GM19043 (cell line): Measurements from ENCODE around the gene ATP10B.
"Not testable (repeated sequence)": the region's sequence is repeated elsewhere in the genome, so short reads cannot be mapped to it uniquely, and the experiment has no call there.

ENCODE experiments used
- ATAC-seq: cut with Tn5 transposase; IDR thresholded peaks from one replicate; pipeline ENCODE4 v1.9.1; 2021; ENCODE audit warnings: low read depth; ENCODE audit not compliant: unreplicated experiment

Gene ATP10B

GRCh38 chr5:160852049-160852448 lies at the start of gene ATP10B:
TSS of gene ATP10B (minus strand) at chr5:160852211. CDS start at chr5:160688074, 164,137 bp downstream.
- no peak for ATAC-seq

GRCh38 chr5:160901656-160902055 lies 49.6 kb upstream of the ATP10B start:
- ATAC-seq, result no peak

GRCh38 chr5:160899735-160900134 lies 47.7 kb upstream of the ATP10B start:
- ATAC-seq, result no peak

- ATAC-seq, result not testable (repeated sequence)
Measured at GRCh38 chr5:160893180-160893964, 41.4 kb upstream of the ATP10B start.

GRCh38 chr5:160887780-160888179 lies 35.8 kb upstream of the ATP10B start:
- no peak for ATAC-seq

GRCh38 chr5:160873560-160874200 lies 21.7 kb upstream of the ATP10B start:
- ATAC-seq, result not testable (repeated sequence)

GRCh38 chr5:160869989-160870521 lies 18.0 kb upstream of the ATP10B start:
- ATAC-seq, result no peak

- no peak for ATAC-seq
Measured at GRCh38 chr5:160867976-160868375, 16.0 kb upstream of the ATP10B start.

- ATAC-seq, result no peak
Measured at GRCh38 chr5:160851451-160851850, 560 bp downstream of the ATP10B start.

GRCh38 chr5:160850421-160850820 lies 1.6 kb downstream of the ATP10B start:
- no peak for ATAC-seq

GRCh38 chr5:160847526-160848085 lies 4.4 kb downstream of the ATP10B start:
- ATAC-seq, result no peak

- ATAC-seq, result no peak
Measured at GRCh38 chr5:160846642-160847041, 5.4 kb downstream of the ATP10B start.

- ATAC-seq, result no peak
Measured at GRCh38 chr5:160844177-160844576, 7.8 kb downstream of the ATP10B start.

- peak; percentile 99 for ATAC-seq
Measured at GRCh38 chr5:160843240-160843639, 8.8 kb downstream of the ATP10B start.

GRCh38 chr5:160837749-160838593 lies 14.0 kb downstream of the ATP10B start:
- no peak for ATAC-seq

GRCh38 chr5:160837211-160837610 lies 14.8 kb downstream of the ATP10B start:
- no peak for ATAC-seq

- ATAC-seq, result peak; percentile 69
Measured at GRCh38 chr5:160835818-160836528, 16.0 kb downstream of the ATP10B start.

GRCh38 chr5:160835376-160835775 lies 16.6 kb downstream of the ATP10B start:
- peak; percentile 16 for ATAC-seq

GRCh38 chr5:160833806-160834205 lies 18.2 kb downstream of the ATP10B start:
- no peak for ATAC-seq

- ATAC-seq, result no peak
Measured at GRCh38 chr5:160831801-160832200, 20.2 kb downstream of the ATP10B start.
